Transverse colon (tissue), 4 donors: Measurements from ENCODE around the gene SLC26A8.

Source experiments
- CTCF ChIP-seq, 5 experiments: fragments of 200-600 bp in 3 of 5; fragments of 450-650 bp in 2 of 5; sonication (generic) in 3 of 5; IDR thresholded peaks; 1 replicate in 2 of 5; 2 replicates in 3 of 5; pipeline ENCODE4 v1.5.1; 2016 to 2017; ENCODE audit warnings: antibody characterized with exemption in 5 of 5, inconsistent platforms in 3 of 5, mild to moderate bottlenecking in 2 of 5, moderate library complexity in 1 of 5
- POLR2A ChIP-seq: fragments of 450-650 bp; IDR thresholded peaks from one replicate; pipeline ENCODE4 v1.6.1; 2016; ENCODE audit warnings: antibody characterized with exemption, mild to moderate bottlenecking, moderate library complexity
- POLR2AphosphoS5 ChIP-seq, 3 donors: sonication (generic); formaldehyde crosslinking; IDR thresholded peaks; one replicate each; pipeline ENCODE4 v1.6.1; 2016; ENCODE audit warnings: antibody characterized with exemption in 3 of 3

- TF ChIP-seq CTCF (IDR thresholded peaks at IDR 0.05) (no peak), POLR2AphosphoS5 (IDR thresholded peaks at IDR 0.05) (no peak), POLR2A (no peak)
Measured at GRCh38 chr6:36054415-36054814, 30.0 kb upstream of the SLC26A8 start.
